Stimulated activated CD8-positive, alpha-beta memory T cell treated with anti-CD3 and anti-CD28 coated beads, Interleukin-12 subunit alpha, Interleukin-12 subunit beta, amount 100 ng/mL, for 24 hours (primary cell): Measurements from ENCODE around the gene RCOR1.
"Not testable (repeated sequence)": the region's sequence is repeated elsewhere in the genome, so short reads cannot be mapped to it uniquely, and the experiment has no call there.

Experiments
- DNase-seq: peaks from one replicate; pipeline ENCODE4 v3.0.0-alpha.2; 2020; ENCODE audit errors: extremely low read depth

The RCOR1 gene

GRCh38 chr14:102629808-102630350 is 37.4 kb downstream of the RCOR1 start:
- DNase-seq = no peak

GRCh38 chr14:102630405-102630804 is 38.0 kb downstream of the RCOR1 start:
- no peak for DNase-seq

DNA sequence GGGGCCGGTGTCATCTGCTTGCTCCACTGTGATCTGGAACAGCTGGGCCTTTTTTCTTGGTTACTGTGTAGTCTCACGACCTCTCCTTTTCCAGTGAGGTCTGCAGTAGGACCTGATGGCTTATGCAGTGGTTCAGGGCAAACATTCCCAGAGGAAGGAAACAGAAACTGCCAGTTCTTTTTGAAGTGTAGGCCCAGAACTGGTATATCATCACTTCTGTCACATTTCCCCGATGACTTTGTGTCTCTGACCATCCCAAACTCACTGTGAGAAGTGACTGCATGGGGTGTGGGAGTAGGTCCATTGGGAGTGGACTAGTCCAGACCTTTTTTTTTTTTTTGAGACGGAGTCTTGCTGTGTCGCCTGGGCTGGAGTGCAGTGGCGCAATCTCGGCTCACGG is 38.4 kb downstream of the RCOR1 start:
- DNase-seq = no peak

GRCh38 chr14:102633906-102634595 is 41.6 kb downstream of the RCOR1 start:
- no peak for DNase-seq

- DNase-seq = not testable (repeated sequence)
These were observed 47.2 kb downstream of the RCOR1 start for GRCh38 chr14:102639611-102640010.

GRCh38 chr14:102644523-102644922 is 52.1 kb downstream of the RCOR1 start:
- no peak for DNase-seq

DNA sequence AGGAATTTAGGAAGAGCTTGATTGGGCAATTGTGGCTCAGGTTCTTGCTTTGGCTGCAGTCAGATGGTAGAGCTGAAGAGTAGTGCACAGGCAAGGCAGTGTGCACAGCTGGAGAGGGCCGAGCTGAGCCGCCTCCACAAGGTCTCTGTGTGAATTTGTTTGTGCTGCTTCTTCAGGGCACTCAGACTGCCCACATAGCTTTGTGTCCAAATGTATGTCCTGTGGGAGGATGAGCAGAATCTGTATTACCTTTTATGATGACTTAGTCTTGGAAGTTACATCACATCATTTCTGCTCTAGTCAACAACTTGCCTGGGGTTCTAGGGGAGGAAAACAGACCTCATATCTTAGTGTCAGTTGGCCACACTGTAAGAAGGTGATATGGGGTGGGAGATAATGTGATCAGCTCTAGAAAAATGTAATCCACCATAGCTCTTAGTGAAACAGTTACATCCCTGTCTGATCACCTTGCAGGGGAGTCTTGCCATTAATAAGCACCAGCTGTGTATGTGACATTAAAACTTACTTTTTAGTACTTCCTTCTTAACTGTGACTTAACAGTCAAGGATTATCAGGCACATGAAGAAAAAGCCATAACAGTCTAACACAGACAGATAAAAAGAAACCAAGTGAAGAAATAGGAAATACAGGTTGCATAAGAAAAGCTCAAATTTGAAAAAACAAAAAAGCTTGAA is 53.4 kb downstream of the RCOR1 start:
- no peak for DNase-seq

- no peak for DNase-seq
These were observed 54.2 kb downstream of the RCOR1 start for GRCh38 chr14:102646615-102647014.

GRCh38 chr14:102652194-102652593 is 59.7 kb downstream of the RCOR1 start:
- no peak for DNase-seq

DNA sequence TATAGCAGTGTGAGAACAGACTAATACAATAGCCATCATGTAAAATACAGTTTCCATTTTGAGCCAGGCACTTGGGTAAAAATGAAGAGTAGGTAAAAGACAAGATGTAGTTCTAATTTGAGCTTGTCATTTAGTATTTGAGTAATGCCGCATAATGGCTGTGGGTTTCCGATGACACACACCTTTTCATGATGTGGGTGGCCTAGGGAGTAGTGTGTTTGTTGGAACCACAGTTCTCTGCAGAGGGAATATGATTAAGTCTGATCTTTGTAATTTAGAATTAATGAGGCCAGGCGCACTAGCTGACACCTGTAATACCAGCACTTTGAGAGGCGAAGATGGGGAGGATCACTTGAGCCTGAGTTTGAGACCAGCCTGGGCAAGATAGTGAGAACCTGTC is 61.8 kb downstream of the RCOR1 start:
- DNase-seq = no peak

GRCh38 chr14:102655137-102655536 is 62.7 kb downstream of the RCOR1 start:
- no peak for DNase-seq

GRCh38 chr14:102659797-102660196 is 67.3 kb downstream of the RCOR1 start:
- no peak for DNase-seq

GRCh38 chr14:102661614-102662013 is 69.2 kb downstream of the RCOR1 start:
- no peak for DNase-seq

DNA sequence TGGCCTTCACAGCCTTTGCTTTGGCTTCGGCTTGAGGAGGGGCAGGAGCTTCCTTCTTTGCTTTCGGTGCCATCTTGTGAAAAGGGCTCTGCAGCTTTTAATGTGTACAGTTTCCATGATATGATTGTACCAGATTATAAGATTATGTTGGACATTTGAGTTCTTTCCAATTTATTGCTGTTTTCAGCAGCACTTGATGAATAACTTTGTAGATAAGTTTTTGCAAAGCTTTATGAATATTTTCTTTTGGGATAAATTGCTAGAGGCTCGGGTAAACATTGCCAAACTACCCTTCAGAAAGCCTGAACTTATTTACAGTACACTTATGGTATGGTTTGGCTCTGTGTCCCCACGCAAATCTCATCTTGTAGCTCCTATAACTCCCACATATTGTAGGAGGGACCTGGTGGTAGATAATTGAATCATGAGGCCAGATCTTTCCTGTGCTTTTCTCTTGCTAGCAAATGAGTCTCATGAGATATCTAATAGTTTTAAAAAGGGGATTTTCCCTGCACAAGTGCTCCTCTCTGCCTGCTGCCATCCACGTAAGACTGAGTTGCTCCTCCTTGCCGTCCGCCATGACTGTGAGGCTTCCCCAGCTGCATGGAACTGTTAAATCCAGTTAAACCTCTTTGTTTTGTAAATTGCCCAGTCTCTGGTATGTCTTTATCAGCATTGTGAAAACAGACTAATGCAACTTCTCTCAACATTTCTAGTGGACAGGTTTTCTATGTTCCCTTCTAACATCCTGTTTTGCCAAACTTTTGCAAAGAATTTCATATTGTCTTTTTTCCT is 70.4 kb downstream of the RCOR1 start:
- DNase-seq = no peak

- DNase-seq = no peak
These were observed 71.0 kb downstream of the RCOR1 start for GRCh38 chr14:102663440-102663839.

GRCh38 chr14:102665621-102666020 is 73.2 kb downstream of the RCOR1 start:
- no peak for DNase-seq

GRCh38 chr14:102666635-102667034 is 74.2 kb downstream of the RCOR1 start:
- no peak for DNase-seq

DNA sequence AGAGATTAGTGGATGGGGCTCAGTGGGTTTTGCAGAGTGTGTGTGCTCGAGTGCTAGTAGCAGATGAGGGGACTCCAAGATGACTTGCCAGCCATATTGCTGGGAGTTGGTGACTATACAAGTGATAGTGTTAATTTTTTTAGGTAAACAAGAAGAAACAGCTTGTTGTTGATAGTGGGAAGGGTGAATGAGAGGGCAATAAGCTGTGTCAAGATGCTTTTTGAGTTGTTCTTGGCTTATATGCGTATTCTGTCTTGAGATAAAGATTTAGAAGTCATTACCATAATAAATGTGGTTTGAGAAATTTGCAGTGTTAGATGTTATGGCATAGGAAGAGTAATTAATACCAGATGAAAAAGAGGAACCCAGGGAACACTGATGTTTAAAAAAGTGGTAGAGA is 75.3 kb downstream of the RCOR1 start:
- DNase-seq = no peak

DNA sequence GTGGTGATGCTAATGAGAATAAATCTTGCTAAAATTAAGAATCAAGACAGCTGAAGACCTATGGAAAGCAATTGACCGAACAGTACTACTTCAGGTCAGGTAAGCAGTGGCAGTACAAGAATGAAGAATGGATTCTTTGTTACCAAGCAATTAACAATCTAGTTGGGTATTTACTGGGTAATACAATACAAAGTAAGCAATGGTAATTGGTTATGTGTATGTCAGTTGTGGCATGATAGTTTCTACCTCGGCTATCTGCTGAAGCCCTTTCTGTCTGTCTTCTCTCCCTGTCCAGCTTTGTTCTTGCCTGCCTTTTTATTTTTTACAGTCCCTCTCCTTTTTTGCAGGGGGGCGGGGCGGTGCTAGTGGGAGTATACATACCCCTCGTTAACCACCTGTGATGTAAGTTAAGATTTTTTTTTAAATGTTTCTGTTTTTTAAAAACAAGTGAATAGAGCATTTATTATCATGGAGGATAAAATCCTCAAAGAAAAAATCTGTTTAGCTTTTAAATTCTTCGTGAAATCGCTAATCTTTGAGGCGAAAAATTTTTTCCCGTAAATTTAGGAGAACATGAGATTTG is 75.9 kb downstream of the RCOR1 start:
- DNase-seq = no peak

DNA sequence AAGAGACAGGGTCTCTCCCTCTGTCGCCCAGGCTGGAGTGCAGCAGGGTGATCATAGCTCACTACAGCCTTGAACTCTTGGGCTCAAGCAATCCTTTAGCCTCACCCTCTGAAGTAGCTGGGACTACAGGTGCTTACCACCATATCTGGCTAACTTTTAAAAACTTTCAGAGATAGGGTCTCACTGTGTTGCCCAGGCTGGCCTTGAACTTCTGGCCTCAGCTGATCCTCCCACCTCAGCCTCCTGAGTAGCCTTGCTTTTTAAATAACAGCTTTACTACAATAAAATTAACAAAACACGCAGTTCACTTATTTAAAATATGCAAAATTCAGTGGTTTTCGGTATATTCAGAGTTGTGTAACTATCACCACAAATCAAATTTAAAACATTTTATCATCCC is 79.0 kb downstream of the RCOR1 start:
- no peak for DNase-seq

- no peak for DNase-seq
These were observed 80.0 kb downstream of the RCOR1 start for GRCh38 chr14:102672410-102672960.

GRCh38 chr14:102675396-102675795 is 82.9 kb downstream of the RCOR1 start:
- DNase-seq = no peak
